GM21367 (cell line): Measurements from ENCODE around the gene IL11.

ENCODE experiments used
- ATAC-seq: cut with Tn5 transposase; IDR thresholded peaks from one replicate; pipeline ENCODE4 v1.9.1; 2021; ENCODE audit not compliant: unreplicated experiment

Gene IL11

GRCh38 chr19:55373993-55374757, 3.9 kb upstream of the IL11 start:
- ATAC-seq, result no peak

- no peak for ATAC-seq
Observed at GRCh38 chr19:55373306-55373992, 3.2 kb upstream of the IL11 start.

GRCh38 chr19:55372316-55373081, 2.2 kb upstream of the IL11 start:
- no peak for ATAC-seq

GRCh38 chr19:55369653-55370304, 484 bp downstream of the IL11 start:
- ATAC-seq, result no peak

- ATAC-seq, result no peak
Observed at GRCh38 chr19:55368701-55369563, 1.3 kb downstream of the IL11 start.

- no peak for ATAC-seq
Observed at GRCh38 chr19:55368106-55368505, 2.2 kb downstream of the IL11 start.

- ATAC-seq, result no peak
Observed at GRCh38 chr19:55366790-55367189, 3.5 kb downstream of the IL11 start.

- no peak for ATAC-seq
Observed at GRCh38 chr19:55365964-55366363, 4.3 kb downstream of the IL11 start.

GRCh38 chr19:55365245-55365644, 5.0 kb downstream of the IL11 start:
- ATAC-seq, result no peak

GRCh38 chr19:55362990-55363716, 7.1 kb downstream of the IL11 start, which contains the start of gene GARIN5B:
Gene GARIN5B (minus strand): TSS chr19:55363260. CDS start chr19:55363066, 194 bp downstream.
- no peak for ATAC-seq

GRCh38 chr19:55362174-55362989, 7.9 kb downstream of the IL11 start:
- no peak for ATAC-seq

- no peak for ATAC-seq
Observed at GRCh38 chr19:55360902-55361301, 9.4 kb downstream of the IL11 start.

- ATAC-seq, result no peak
Observed at GRCh38 chr19:55358943-55359908, 11.0 kb downstream of the IL11 start.

- ATAC-seq, result no peak
Observed at GRCh38 chr19:55358493-55358892, 11.8 kb downstream of the IL11 start.

GRCh38 chr19:55355213-55355821, 14.9 kb downstream of the IL11 start:
- no peak for ATAC-seq

- no peak for ATAC-seq
Observed at GRCh38 chr19:55354698-55355212, 15.5 kb downstream of the IL11 start, which contains the start of gene COX6B2. Gene COX6B2 (minus strand): TSS chr19:55354719. CDS start chr19:55354521, 198 bp downstream.
